ENCODE data around the gene NEDD4L. TPM values are rescaled to one million over a fixed set of nuclear protein-coding genes. Genes with fewer than 3 reads are reported as not detected.

Gene NEDD4L
- total RNA-seq, 1 experiment from 2014 or later: 57.4 TPM

DNA sequence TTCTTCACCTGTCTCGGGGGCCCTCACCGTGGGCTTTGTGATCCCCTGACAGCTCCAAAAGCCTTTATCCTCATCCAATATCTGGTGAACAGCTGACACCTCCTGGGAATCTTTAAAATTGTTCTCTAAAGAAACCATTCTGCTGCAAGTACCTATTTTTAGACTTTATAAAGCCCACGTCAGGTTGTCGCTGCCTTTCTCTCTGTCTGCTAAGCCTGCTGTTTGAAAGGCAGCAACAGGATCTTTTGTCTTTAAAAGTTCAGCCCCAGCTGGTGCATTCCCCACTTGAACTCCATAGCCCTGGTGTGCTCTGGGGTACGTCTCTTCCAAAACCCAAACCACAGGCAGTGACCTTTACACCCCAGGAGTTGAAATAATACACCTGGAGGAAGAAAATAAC, 145.0 kb downstream of the NEDD4L start:
- no peaks in the 10 kb centered on the region for H3K27me3 ChIP-seq (ENCODE audit: insufficient read depth, low read depth)
- no peak overlapping the region for H3K4me2 ChIP-seq
- ChIA-PET CTCF (no interaction called here), POLR2A (ENCODE audit: unreplicated experiment) (interaction anchor here (0.6 kb wide), 1 partner anchor 32 kb away, joined by 6 read pairs; no protein-coding TSS in a partner anchor)
- no peak overlapping the region for H2AFZ ChIP-seq
- DNase-seq: no peak
- no peak overlapping the region for H3K27ac ChIP-seq
- H3F3A ChIP-seq (ENCODE audit: insufficient read depth, low read depth): peaks cover 31% of the 10 kb centered on the region
- H3K4me3 ChIP-seq: no peak overlapping the region
- no peaks in the 10 kb centered on the region for H3K9me2 ChIP-seq (ENCODE audit: insufficient read depth)
- BruUV-seq (replicated peaks): no TSS peak
- intact Hi-C loops (cut with micrococcal nuclease; ENCODE audit: unreplicated experiment): loop anchor here (10.0 kb wide), 1 partner anchor 76 kb away; no protein-coding TSS in a partner anchor
- peaks cover 75% of the 10 kb centered on the region for H3K4me1 ChIP-seq (replicated peaks; ENCODE audit: insufficient read depth)
- no peaks in the 10 kb centered on the region for H3K36me3 ChIP-seq (ENCODE audit: low read depth)
- peaks cover 80% of the 10 kb centered on the region for H3K79me2 ChIP-seq (ENCODE audit: low read depth)
- H4K20me1 ChIP-seq (ENCODE audit: insufficient read depth): no peaks in the 10 kb centered on the region
- H3K9me3 ChIP-seq (ENCODE audit: insufficient read depth, low read depth): no peaks in the 10 kb centered on the region
- TF ChIP-seq EZH2 (IDR thresholded peaks at IDR 0.05; ENCODE audit: low read depth): no peak
- TF ChIP-seq, protein P1, sequence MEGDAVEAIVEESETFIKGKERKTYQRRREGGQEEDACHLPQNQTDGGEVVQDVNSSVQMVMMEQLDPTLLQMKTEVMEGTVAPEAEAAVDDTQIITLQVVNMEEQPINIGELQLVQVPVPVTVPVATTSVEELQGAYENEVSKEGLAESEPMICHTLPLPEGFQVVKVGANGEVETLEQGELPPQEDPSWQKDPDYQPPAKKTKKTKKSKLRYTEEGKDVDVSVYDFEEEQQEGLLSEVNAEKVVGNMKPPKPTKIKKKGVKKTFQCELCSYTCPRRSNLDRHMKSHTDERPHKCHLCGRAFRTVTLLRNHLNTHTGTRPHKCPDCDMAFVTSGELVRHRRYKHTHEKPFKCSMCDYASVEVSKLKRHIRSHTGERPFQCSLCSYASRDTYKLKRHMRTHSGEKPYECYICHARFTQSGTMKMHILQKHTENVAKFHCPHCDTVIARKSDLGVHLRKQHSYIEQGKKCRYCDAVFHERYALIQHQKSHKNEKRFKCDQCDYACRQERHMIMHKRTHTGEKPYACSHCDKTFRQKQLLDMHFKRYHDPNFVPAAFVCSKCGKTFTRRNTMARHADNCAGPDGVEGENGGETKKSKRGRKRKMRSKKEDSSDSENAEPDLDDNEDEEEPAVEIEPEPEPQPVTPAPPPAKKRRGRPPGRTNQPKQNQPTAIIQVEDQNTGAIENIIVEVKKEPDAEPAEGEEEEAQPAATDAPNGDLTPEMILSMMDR (conservative IDR thresholded peaks at IDR 0.05): no peak

DNA sequence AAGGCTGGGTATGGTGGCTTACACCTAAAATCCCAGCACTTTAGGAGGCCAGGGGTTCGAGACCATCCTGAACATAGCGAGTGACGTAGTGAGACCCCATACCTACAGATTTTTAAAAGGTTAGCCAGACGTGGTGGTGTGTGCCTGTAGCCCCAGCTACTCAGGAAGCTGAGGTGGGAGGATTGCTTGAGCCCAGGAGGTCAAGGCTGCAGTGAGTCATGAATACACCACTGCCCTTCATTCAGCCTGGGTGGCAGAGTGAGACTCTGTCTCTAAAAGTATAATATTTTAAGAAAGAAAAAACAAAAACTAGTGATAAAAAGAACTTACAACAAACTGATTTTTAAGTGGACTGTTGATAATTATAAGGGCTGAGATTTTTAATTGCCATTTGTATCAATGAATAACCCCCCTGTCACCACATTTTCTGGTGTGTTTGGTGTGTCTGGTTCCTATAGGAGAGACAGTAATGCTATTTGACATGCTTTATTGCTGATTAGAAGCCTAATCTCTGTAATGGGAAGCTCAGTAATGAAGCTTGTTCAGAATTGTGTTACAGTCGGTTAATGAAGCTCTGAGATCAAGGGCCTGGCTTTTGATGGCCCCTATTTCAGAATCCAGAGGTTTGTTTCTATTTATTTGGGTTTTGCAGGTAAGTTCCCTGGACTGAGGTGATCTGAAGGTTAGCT, 147.0 kb downstream of the NEDD4L start:
- BruUV-seq (replicated peaks): no TSS peak
- no peaks in the 10 kb centered on the region for H4K20me1 ChIP-seq (ENCODE audit: insufficient read depth)
- H3K4me2 ChIP-seq: peak overlapping the region; percentile 39
- no peaks in the 10 kb centered on the region for H3K36me3 ChIP-seq (ENCODE audit: low read depth)
- H3K79me2 ChIP-seq (ENCODE audit: low read depth): peaks cover 84% of the 10 kb centered on the region
- no peaks in the 10 kb centered on the region for H3K27me3 ChIP-seq (ENCODE audit: insufficient read depth, low read depth)
- ChIA-PET CTCF (no interaction called here), POLR2A (ENCODE audit: unreplicated experiment) (no interaction called here)
- TF ChIP-seq, protein P1 (conservative IDR thresholded peaks at IDR 0.05): no peak
- TF ChIP-seq EZH2 (IDR thresholded peaks at IDR 0.05; ENCODE audit: low read depth): no peak
- no peaks in the 10 kb centered on the region for H3K9me2 ChIP-seq (ENCODE audit: insufficient read depth)
- intact Hi-C loops (cut with micrococcal nuclease; ENCODE audit: unreplicated experiment): no loop called here
- H3K4me3 ChIP-seq: no peak overlapping the region
- peaks cover 19% of the 10 kb centered on the region for H3F3A ChIP-seq (ENCODE audit: insufficient read depth, low read depth)
- peaks cover 71% of the 10 kb centered on the region for H3K4me1 ChIP-seq (replicated peaks; ENCODE audit: insufficient read depth)
- no peak for DNase-seq
- H3K27ac ChIP-seq: peak overlapping the region; percentile 36
- H3K9me3 ChIP-seq (ENCODE audit: insufficient read depth, low read depth): no peaks in the 10 kb centered on the region
- no peak overlapping the region for H2AFZ ChIP-seq

DNA sequence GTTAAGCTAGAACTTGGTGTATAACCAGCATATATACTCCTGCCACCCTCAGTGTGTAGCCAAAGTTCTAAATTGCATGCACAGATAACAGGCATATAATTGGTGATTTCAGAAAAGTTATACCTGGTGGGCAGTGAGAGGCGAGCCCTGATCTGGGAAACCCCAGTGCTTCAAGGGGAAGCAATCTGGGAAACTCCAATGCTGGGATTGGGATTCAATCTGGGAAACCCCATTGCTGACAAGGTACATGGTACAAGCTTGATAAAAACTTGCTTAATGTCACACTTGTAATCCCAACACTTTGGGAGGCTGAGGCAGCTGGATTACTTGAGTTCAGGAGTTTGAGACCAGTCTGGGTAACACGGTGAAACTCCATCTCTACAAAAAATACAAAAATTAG, 147.6 kb downstream of the NEDD4L start:
- Histone ChIP-seq H3K9me2 (ENCODE audit: insufficient read depth) (no peaks in the 10 kb centered on the region), H3K27me3 (ENCODE audit: insufficient read depth, low read depth) (no peaks in the 10 kb centered on the region), H3K36me3 (ENCODE audit: low read depth) (no peaks in the 10 kb centered on the region), H2AFZ (no peak overlapping the region), H3K9me3 (ENCODE audit: insufficient read depth, low read depth) (no peaks in the 10 kb centered on the region), H3K79me2 (ENCODE audit: low read depth) (peaks cover 87% of the 10 kb centered on the region), H3K4me2 (no peak overlapping the region; the same call in 1 of the 2 replicates), H3K4me3 (no peak overlapping the region), H4K20me1 (ENCODE audit: insufficient read depth) (no peaks in the 10 kb centered on the region), H3F3A (ENCODE audit: insufficient read depth, low read depth) (peaks cover 15% of the 10 kb centered on the region), H3K4me1 (replicated peaks; ENCODE audit: insufficient read depth) (peaks cover 71% of the 10 kb centered on the region), H3K27ac (no peak overlapping the region)
- no TSS peak for BruUV-seq (replicated peaks)
- no peak for TF ChIP-seq EZH2 (IDR thresholded peaks at IDR 0.05; ENCODE audit: low read depth)
- TF ChIP-seq, protein P1 (conservative IDR thresholded peaks at IDR 0.05): no peak
- CTCF ChIA-PET: no interaction called here
- POLR2A ChIA-PET (ENCODE audit: unreplicated experiment): no interaction called here
- no peak for DNase-seq
- intact Hi-C loops (cut with micrococcal nuclease; ENCODE audit: unreplicated experiment): no loop called here

All from PC-9 (cell line).